MM.1S (cell line): ENCODE measurements around the gene PCOLCE2.

ENCODE experiments used
- CTCF ChIP-seq: fragments of 300-600 bp; sonication (generic); IDR thresholded peaks from 2 replicates; pipeline ENCODE4 v1.5.1; 2016; ENCODE audit warnings: antibody characterized with exemption, low read length, mixed read lengths
- EZH2 ChIP-seq: fragments of 300-600 bp; sonication (generic); optimal IDR thresholded peaks from 2 replicates; pipeline ENCODE3; 2017; ENCODE audit warnings: low read depth, mild to moderate bottlenecking, antibody characterized with exemption, low read length, mixed read lengths

- no peak for TF ChIP-seq CTCF
- TF ChIP-seq EZH2: no peak
Observed at GRCh38 chr3:142894493-142894892, 5.6 kb upstream of the PCOLCE2 start.
